HG02981 (cell line): ENCODE measurements around the gene SBF2.
"Not testable (repeated sequence)": the region's sequence is repeated elsewhere in the genome, so short reads cannot be mapped to it uniquely, and the experiment has no call there.

Experiments used
- ATAC-seq: cut with Tn5 transposase; IDR thresholded peaks from one replicate; pipeline ENCODE4 v1.9.1; 2021; ENCODE audit warnings: mild to moderate bottlenecking, moderate library complexity; ENCODE audit not compliant: unreplicated experiment

SBF2 gene

GRCh38 chr11:10208131-10208575 is 85.9 kb downstream of the SBF2 start:
- ATAC-seq, result peak; percentile 48

- ATAC-seq, result no peak
These were observed 88.1 kb downstream of the SBF2 start for GRCh38 chr11:10205928-10206327.

GRCh38 chr11:10204021-10204420 is 90.0 kb downstream of the SBF2 start:
- no peak for ATAC-seq

GRCh38 chr11:10201343-10201742 is 92.7 kb downstream of the SBF2 start:
- ATAC-seq, result no peak

- ATAC-seq, result no peak
These were observed 96.9 kb downstream of the SBF2 start for GRCh38 chr11:10197091-10197490.

- ATAC-seq, result no peak
These were observed 102.0 kb downstream of the SBF2 start for GRCh38 chr11:10192036-10192435.

- no peak for ATAC-seq
These were observed 112.2 kb downstream of the SBF2 start for GRCh38 chr11:10181811-10182210.

GRCh38 chr11:10164621-10165020 is 129.4 kb downstream of the SBF2 start:
- ATAC-seq, result no peak

- no peak for ATAC-seq
These were observed 131.8 kb downstream of the SBF2 start for GRCh38 chr11:10162222-10162621.

- ATAC-seq, result no peak
These were observed 133.7 kb downstream of the SBF2 start for GRCh38 chr11:10160350-10160749.

- no peak for ATAC-seq
These were observed 135.6 kb downstream of the SBF2 start for GRCh38 chr11:10158461-10158860.

GRCh38 chr11:10155793-10156490 is 138.1 kb downstream of the SBF2 start:
- no peak for ATAC-seq

- no peak for ATAC-seq
These were observed 143.2 kb downstream of the SBF2 start for GRCh38 chr11:10150800-10151199.

- ATAC-seq, result no peak
These were observed 144.5 kb downstream of the SBF2 start for GRCh38 chr11:10149553-10149952.

GRCh38 chr11:10147195-10147594 is 146.8 kb downstream of the SBF2 start:
- ATAC-seq, result no peak

- ATAC-seq, result no peak
These were observed 149.1 kb downstream of the SBF2 start for GRCh38 chr11:10144954-10145353.

GRCh38 chr11:10139656-10140055 is 154.4 kb downstream of the SBF2 start:
- ATAC-seq, result no peak

GRCh38 chr11:10139143-10139542 is 154.9 kb downstream of the SBF2 start:
- no peak for ATAC-seq

GRCh38 chr11:10134975-10135481 is 159.0 kb downstream of the SBF2 start:
- ATAC-seq, result no peak

GRCh38 chr11:10134226-10134625 is 159.8 kb downstream of the SBF2 start:
- not testable (repeated sequence) for ATAC-seq

- ATAC-seq, result not testable (repeated sequence)
These were observed 160.8 kb downstream of the SBF2 start for GRCh38 chr11:10133251-10133650.

- ATAC-seq, result no peak
These were observed 163.1 kb downstream of the SBF2 start for GRCh38 chr11:10130875-10131274.

- ATAC-seq, result not testable (repeated sequence)
These were observed 164.8 kb downstream of the SBF2 start for GRCh38 chr11:10129184-10129583.
